ENCODE data around the gene EBPL. TPM values are rescaled to one million over a fixed set of nuclear protein-coding genes. Genes with fewer than 3 reads are reported as not detected.

EBPL gene
- total and polyA plus RNA-seq, 2 donors, result 24.1 to 69.4 TPM

GRCh38 chr13:49655906-49656305 lies 35.4 kb downstream of the EBPL start:
- Histone ChIP-seq H3K9me3 (ENCODE audit: control insufficient read depth in 2 of 2, insufficient read depth in 1 of 2, low read length in 1 of 2) (no peaks in the 10 kb centered on the region), H3K36me3 (ENCODE audit: control insufficient read depth in 2 of 2, insufficient read depth in 2 of 2, low read length in 1 of 2) (no peaks in the 10 kb centered on the region), H3K27me3 (ENCODE audit: control insufficient read depth in 2 of 2, insufficient read depth in 1 of 2, low read length in 1 of 2) (no peaks in the 10 kb centered on the region), H3K4me1 (ENCODE audit: control insufficient read depth in 2 of 2, insufficient read depth in 2 of 2, low read length in 2 of 2) (no peaks in the 10 kb centered on the region), H3K27ac (ENCODE audit: low read depth in 1 of 2, low read length in 1 of 2) (no peak overlapping the region), H3K4me3 (ENCODE audit: low read length in 2 of 2) (no peak overlapping the region)
- DNase-seq (ENCODE audit: low read depth in 6 of 9, low spot score in 9 of 9), result no peak
- WGBS, result 97% methylated on average over 3 of the region's 3 CpGs

DNA sequence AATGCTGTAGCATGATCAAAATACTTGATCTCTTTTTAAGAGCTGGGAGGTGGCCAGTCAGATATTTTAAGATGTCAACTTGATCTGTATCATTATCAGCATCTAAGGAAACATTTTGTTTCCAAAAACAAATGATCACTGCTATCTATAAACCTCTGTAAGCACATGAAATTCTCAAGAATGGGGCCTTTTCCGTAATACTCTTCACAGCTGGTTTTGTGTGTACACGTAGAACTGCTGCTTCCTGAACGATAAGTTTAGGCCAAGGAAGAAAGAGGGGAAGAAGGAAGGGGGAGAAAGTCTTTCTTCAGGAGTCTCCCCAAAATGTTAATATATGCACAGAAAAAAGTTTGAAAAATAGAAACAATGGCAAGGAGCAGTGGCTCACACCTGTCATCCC lies 37.3 kb downstream of the EBPL start:
- no peak for DNase-seq (ENCODE audit: low read depth in 6 of 9, low spot score in 9 of 9)
- WGBS, result 92% methylated on average over 3 of the region's 3 CpGs
- H3K4me1 ChIP-seq (ENCODE audit: control insufficient read depth in 2 of 2, insufficient read depth in 2 of 2, low read length in 2 of 2), result no peaks in the 10 kb centered on the region
- H3K9me3 ChIP-seq (ENCODE audit: control insufficient read depth in 2 of 2, insufficient read depth in 1 of 2, low read length in 1 of 2), result no peaks in the 10 kb centered on the region
- H3K36me3 ChIP-seq (ENCODE audit: control insufficient read depth in 2 of 2, insufficient read depth in 2 of 2, low read length in 1 of 2), result no peaks in the 10 kb centered on the region
- H3K27me3 ChIP-seq (ENCODE audit: control insufficient read depth in 2 of 2, insufficient read depth in 1 of 2, low read length in 1 of 2), result no peaks in the 10 kb centered on the region
- no peak overlapping the region for H3K4me3 ChIP-seq (ENCODE audit: low read length in 2 of 2)
- H3K27ac ChIP-seq (ENCODE audit: low read depth in 1 of 2, low read length in 1 of 2), result no peak overlapping the region

DNA sequence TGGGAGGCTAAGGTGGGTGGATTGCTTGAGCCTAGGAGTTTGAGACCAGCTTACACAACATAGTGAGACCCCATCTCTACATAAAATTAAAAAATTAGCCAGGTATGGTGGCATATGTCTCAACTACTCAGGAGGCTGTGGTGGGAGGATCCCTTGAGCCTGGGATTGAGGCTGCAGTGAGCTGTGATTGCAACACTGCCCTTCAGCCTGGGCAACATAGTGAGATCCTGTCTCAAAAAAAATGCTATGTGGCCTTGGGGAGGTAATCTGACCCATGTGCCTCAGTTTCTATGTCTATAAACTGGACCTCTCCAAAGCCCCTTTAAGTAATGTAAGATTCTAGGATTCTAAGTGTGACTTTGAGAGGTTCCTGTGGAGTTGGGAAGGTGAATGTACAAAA lies 37.8 kb downstream of the EBPL start:
- no peak for DNase-seq (ENCODE audit: low read depth in 6 of 9, low spot score in 9 of 9)
- Histone ChIP-seq H3K4me3 (ENCODE audit: low read length in 2 of 2) (no peak overlapping the region), H3K27me3 (ENCODE audit: control insufficient read depth in 2 of 2, insufficient read depth in 1 of 2, low read length in 1 of 2) (no peaks in the 10 kb centered on the region), H3K36me3 (ENCODE audit: control insufficient read depth in 2 of 2, insufficient read depth in 2 of 2, low read length in 1 of 2) (no peaks in the 10 kb centered on the region), H3K27ac (ENCODE audit: low read depth in 1 of 2, low read length in 1 of 2) (no peak overlapping the region), H3K4me1 (ENCODE audit: control insufficient read depth in 2 of 2, insufficient read depth in 2 of 2, low read length in 2 of 2) (no peaks in the 10 kb centered on the region), H3K9me3 (ENCODE audit: control insufficient read depth in 2 of 2, insufficient read depth in 1 of 2, low read length in 1 of 2) (no peaks in the 10 kb centered on the region)

DNA sequence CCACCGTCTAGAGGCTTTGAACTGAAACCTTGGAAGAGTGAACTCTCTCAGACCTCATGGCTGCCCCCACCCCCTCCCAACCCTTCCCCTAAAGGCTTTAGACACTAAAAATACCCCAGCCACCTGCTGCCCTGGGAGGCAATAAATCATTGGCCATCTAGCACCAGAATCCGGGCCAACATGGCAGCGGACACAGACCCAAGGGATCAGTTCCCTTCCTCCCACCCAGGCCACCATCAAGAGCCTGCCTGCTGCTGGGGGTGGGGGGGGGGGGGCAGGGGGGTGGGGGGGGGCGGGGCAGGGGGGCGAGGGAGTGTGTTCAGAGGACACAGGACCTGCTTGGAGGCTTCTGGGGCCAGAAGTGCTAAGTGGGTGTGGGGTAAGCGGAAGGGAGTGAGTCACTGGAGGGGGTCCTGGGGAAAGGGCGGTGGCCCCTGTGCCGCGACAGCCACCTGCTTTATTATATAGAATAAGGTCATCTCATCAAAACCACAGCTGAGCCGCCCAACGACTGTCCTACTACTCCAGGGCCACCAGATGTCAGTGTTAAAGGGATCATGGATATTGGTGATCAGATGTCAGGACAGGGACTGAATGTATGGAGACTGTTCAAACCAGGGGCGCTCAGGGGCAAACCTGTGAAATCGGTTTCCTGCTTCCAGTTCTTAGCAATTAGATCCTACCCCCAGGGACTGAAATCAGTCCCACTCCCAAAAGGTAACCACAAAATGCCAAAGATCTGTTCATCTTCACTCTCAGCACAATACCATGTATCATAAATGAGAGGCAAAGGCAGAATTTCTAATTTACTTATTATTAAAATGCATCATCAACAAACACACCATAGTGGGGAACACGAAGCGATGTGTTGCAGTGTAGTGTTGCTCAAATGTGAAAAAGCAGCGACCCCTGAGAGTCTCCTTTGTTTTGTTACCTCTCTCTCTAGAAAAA lies 38.7 kb downstream of the EBPL start:
- H3K27me3 ChIP-seq (ENCODE audit: control insufficient read depth in 2 of 2, insufficient read depth in 1 of 2, low read length in 1 of 2), result no peaks in the 10 kb centered on the region
- H3K4me1 ChIP-seq (ENCODE audit: control insufficient read depth in 2 of 2, insufficient read depth in 2 of 2, low read length in 2 of 2), result no peaks in the 10 kb centered on the region
- no peaks in the 10 kb centered on the region for H3K36me3 ChIP-seq (ENCODE audit: control insufficient read depth in 2 of 2, insufficient read depth in 2 of 2, low read length in 1 of 2)
- 47% methylated on average over 16 of the region's 16 CpGs for WGBS
- no peaks in the 10 kb centered on the region for H3K9me3 ChIP-seq (ENCODE audit: control insufficient read depth in 2 of 2, insufficient read depth in 1 of 2, low read length in 1 of 2)
- no peak overlapping the region for H3K27ac ChIP-seq (ENCODE audit: low read depth in 1 of 2, low read length in 1 of 2)
- DNase-seq (ENCODE audit: low read depth in 6 of 9, low spot score in 9 of 9), result peak in 2 of 9 donors; percentile 9 to 22
- H3K4me3 ChIP-seq (ENCODE audit: low read length in 2 of 2), result no peak overlapping the region

- DNase-seq (ENCODE audit: low read depth in 6 of 9, low spot score in 9 of 9), result no peak
- H3K4me1 ChIP-seq (ENCODE audit: control insufficient read depth in 2 of 2, insufficient read depth in 2 of 2, low read length in 2 of 2), result no peaks in the 10 kb centered on the region
- no peaks in the 10 kb centered on the region for H3K27me3 ChIP-seq (ENCODE audit: control insufficient read depth in 2 of 2, insufficient read depth in 1 of 2, low read length in 1 of 2)
- no peak overlapping the region for H3K4me3 ChIP-seq (ENCODE audit: low read length in 2 of 2)
- H3K9me3 ChIP-seq (ENCODE audit: control insufficient read depth in 2 of 2, insufficient read depth in 1 of 2, low read length in 1 of 2), result no peaks in the 10 kb centered on the region
- no peaks in the 10 kb centered on the region for H3K36me3 ChIP-seq (ENCODE audit: control insufficient read depth in 2 of 2, insufficient read depth in 2 of 2, low read length in 1 of 2)
- WGBS, result 92% methylated on average over 17 of the region's 17 CpGs
- no peak overlapping the region for H3K27ac ChIP-seq (ENCODE audit: low read depth in 1 of 2, low read length in 1 of 2)
Observed at GRCh38 chr13:49651570-49652354, 39.5 kb downstream of the EBPL start.

DNA sequence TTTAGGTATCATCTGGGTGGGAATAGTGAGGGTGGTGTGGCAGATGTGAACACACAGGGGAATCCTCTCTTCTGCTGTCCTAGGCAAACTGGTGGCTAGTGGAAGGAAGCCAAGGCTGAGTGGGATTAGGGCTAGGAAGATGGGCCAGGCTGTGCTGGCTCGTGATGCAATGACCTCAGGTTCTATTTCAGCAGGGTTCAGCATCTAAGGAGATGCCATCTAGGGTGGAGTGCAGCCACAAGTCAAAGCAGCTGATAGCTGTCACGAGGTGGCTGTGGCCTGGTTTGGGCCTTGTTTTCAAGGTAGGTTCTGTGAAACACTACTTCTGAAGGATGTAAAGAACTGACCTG lies 41.3 kb downstream of the EBPL start:
- H3K27me3 ChIP-seq (ENCODE audit: control insufficient read depth in 2 of 2, insufficient read depth in 1 of 2, low read length in 1 of 2), result no peaks in the 10 kb centered on the region
- no peaks in the 10 kb centered on the region for H3K36me3 ChIP-seq (ENCODE audit: control insufficient read depth in 2 of 2, insufficient read depth in 2 of 2, low read length in 1 of 2)
- no peak overlapping the region for H3K4me3 ChIP-seq (ENCODE audit: low read length in 2 of 2)
- DNase-seq (ENCODE audit: low read depth in 6 of 9, low spot score in 9 of 9), result no peak
- WGBS, result 97% methylated on average over 2 of the region's 2 CpGs
- H3K4me1 ChIP-seq (ENCODE audit: control insufficient read depth in 2 of 2, insufficient read depth in 2 of 2, low read length in 2 of 2), result peaks cover 0 to 5% of the 10 kb centered on the region in 2 donors
- no peaks in the 10 kb centered on the region for H3K9me3 ChIP-seq (ENCODE audit: control insufficient read depth in 2 of 2, insufficient read depth in 1 of 2, low read length in 1 of 2)
- H3K27ac ChIP-seq (ENCODE audit: low read depth in 1 of 2, low read length in 1 of 2), result no peak overlapping the region

GRCh38 chr13:49649244-49649962 lies 41.9 kb downstream of the EBPL start:
- Histone ChIP-seq H3K27me3 (ENCODE audit: control insufficient read depth in 2 of 2, insufficient read depth in 1 of 2, low read length in 1 of 2) (no peaks in the 10 kb centered on the region), H3K36me3 (ENCODE audit: control insufficient read depth in 2 of 2, insufficient read depth in 2 of 2, low read length in 1 of 2) (no peaks in the 10 kb centered on the region), H3K4me1 (ENCODE audit: control insufficient read depth in 2 of 2, insufficient read depth in 2 of 2, low read length in 2 of 2) (peaks cover 0 to 5% of the 10 kb centered on the region in 2 donors), H3K9me3 (ENCODE audit: control insufficient read depth in 2 of 2, insufficient read depth in 1 of 2, low read length in 1 of 2) (no peaks in the 10 kb centered on the region), H3K27ac (ENCODE audit: low read depth in 1 of 2, low read length in 1 of 2) (no peak overlapping the region), H3K4me3 (ENCODE audit: low read length in 2 of 2) (no peak overlapping the region)
- no peak for DNase-seq (ENCODE audit: low read depth in 6 of 9, low spot score in 9 of 9)
- WGBS, result 86% methylated on average over 5 of the region's 5 CpGs

- no peaks in the 10 kb centered on the region for H3K36me3 ChIP-seq (ENCODE audit: control insufficient read depth in 2 of 2, insufficient read depth in 2 of 2, low read length in 1 of 2)
- H3K4me1 ChIP-seq (ENCODE audit: control insufficient read depth in 2 of 2, insufficient read depth in 2 of 2, low read length in 2 of 2), result peaks cover 0 to 7% of the 10 kb centered on the region in 2 donors
- H3K4me3 ChIP-seq (ENCODE audit: low read length in 2 of 2), result no peak overlapping the region
- 97% methylated on average over 4 of the region's 4 CpGs for WGBS
- no peaks in the 10 kb centered on the region for H3K27me3 ChIP-seq (ENCODE audit: control insufficient read depth in 2 of 2, insufficient read depth in 1 of 2, low read length in 1 of 2)
- no peak for DNase-seq (ENCODE audit: low read depth in 6 of 9, low spot score in 9 of 9)
- no peak overlapping the region for H3K27ac ChIP-seq (ENCODE audit: low read depth in 1 of 2, low read length in 1 of 2)
- H3K9me3 ChIP-seq (ENCODE audit: control insufficient read depth in 2 of 2, insufficient read depth in 1 of 2, low read length in 1 of 2), result no peaks in the 10 kb centered on the region
Observed at GRCh38 chr13:49646688-49647087, 44.6 kb downstream of the EBPL start.

GRCh38 chr13:49645451-49645850 lies 45.8 kb downstream of the EBPL start:
- 90% methylated on average over 13 of the region's 13 CpGs for WGBS
- peak in 1 of 9 donors; percentile 33 for DNase-seq (ENCODE audit: low read depth in 6 of 9, low spot score in 9 of 9)
- no peak overlapping the region for H3K4me3 ChIP-seq (ENCODE audit: low read length in 2 of 2)
- H3K4me1 ChIP-seq (ENCODE audit: control insufficient read depth in 2 of 2, insufficient read depth in 2 of 2, low read length in 2 of 2), result peaks cover 0 to 7% of the 10 kb centered on the region in 2 donors
- H3K27ac ChIP-seq (ENCODE audit: low read depth in 1 of 2, low read length in 1 of 2), result no peak overlapping the region
- no peaks in the 10 kb centered on the region for H3K27me3 ChIP-seq (ENCODE audit: control insufficient read depth in 2 of 2, insufficient read depth in 1 of 2, low read length in 1 of 2)
- no peaks in the 10 kb centered on the region for H3K36me3 ChIP-seq (ENCODE audit: control insufficient read depth in 2 of 2, insufficient read depth in 2 of 2, low read length in 1 of 2)
- no peaks in the 10 kb centered on the region for H3K9me3 ChIP-seq (ENCODE audit: control insufficient read depth in 2 of 2, insufficient read depth in 1 of 2, low read length in 1 of 2)

All from thymus (tissue), 11 donors.